Measurements from ENCODE around the gene MAST4.

MAST4 gene

GRCh38 chr5:66595756-66596635 lies at the start of gene MAST4:
MAST4 (plus strand) TSS chr5:66596393; CDS start chr5:66596656, 263 bp downstream.
- DNase-seq = peak; percentile 45 to 51

- DNase-seq = no peak
Observed at GRCh38 chr5:66546541-66546940, 49.7 kb upstream of the MAST4 start.

DNA sequence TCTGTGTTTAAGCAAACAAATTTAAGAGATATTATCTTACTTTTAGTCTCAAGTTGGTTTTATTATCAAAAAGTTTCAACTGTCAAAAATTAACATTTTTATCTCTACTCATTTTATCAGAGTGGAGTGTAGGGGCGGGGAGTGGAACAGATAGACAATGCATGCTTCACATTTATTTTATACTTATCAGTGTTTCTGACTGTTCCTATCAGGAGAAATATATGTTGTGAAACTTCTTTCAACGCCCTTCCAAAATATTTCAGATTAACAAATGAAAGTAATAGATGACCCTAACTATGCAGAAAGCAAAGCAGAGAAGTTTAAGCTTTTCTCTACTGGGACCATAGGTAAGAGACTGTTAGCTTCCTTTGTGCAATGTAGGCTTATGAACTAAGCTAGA lies 44.9 kb upstream of the MAST4 start:
- no peak for DNase-seq

- DNase-seq = no peak
Observed at GRCh38 chr5:66551945-66552344, 44.2 kb upstream of the MAST4 start.

DNA sequence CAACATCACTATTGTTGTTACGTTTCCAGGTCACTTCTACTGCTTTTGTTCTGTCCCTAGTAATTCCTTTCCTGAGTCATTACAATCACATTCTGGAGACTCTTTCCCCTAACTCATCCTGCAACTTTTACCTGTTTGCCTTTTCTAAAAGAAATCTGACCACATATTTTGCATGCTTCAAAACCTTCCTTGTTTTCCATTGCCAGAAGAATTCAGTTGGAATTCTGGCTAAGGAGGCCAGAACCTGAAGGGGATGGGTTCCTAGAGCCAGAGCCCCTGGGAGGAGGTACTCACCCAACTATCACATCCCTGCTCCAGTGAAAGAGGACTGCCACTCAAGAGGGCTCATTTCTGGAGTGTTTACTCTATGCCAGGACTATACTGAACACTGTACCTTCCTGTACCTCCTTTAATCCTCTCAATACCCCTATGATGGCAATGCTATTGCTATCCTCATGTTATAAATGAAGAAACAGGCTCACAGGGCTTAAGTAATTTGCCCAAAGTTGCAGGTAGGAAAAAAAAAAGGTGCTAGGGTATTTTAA lies 42.8 kb upstream of the MAST4 start:
- no peak for DNase-seq

- peak in 1 of 2 donors; percentile 55 for DNase-seq
Observed at GRCh38 chr5:66553916-66554575, 42.1 kb upstream of the MAST4 start.

GRCh38 chr5:66554884-66555283 lies 41.3 kb upstream of the MAST4 start:
- no peak for DNase-seq

- peak in 1 of 2 donors; percentile 5 for DNase-seq
Observed at GRCh38 chr5:66558560-66558959, 37.6 kb upstream of the MAST4 start.

DNA sequence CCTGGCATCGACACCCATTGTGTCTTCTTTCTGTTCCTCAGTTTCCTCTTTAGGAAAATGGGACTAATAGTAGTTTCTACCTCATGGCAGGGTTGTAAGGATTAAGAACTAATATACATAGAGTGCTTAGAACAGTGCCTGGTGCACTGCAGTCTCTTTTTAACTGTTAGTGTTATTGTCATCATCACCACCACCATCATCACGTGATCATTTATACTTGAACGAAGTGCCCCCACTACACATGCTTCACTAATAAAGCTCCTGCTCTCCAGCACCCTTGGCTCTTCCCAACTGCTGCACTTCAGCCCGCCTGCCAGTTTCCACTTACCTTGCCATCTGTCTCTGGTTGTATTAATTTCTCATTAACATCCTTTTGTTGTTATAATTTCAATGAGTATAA lies 35.8 kb upstream of the MAST4 start:
- DNase-seq = no peak

GRCh38 chr5:66561256-66561990 lies 34.8 kb upstream of the MAST4 start:
- DNase-seq = no peak

DNA sequence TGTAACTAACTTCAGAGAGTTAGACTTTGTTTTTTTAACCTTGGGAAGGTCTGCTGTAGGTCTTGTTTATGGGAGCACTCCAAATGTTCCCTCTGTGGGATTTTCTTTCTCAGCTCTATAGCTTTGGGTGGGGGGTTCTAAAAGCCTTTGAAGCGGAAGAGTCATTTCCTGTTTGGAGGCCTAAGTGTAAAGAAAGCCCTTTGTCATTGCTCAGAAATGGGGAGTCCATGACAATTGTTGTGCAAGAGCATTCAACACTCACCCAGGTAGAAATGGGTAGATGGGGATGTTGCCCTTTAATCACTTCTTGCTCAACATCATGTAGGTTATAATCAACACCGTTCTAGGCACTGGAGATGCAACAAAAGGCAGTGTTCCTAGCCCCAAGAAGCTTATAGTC lies 30.3 kb upstream of the MAST4 start:
- DNase-seq = no peak

GRCh38 chr5:66567474-66567873 lies 28.7 kb upstream of the MAST4 start:
- no peak for DNase-seq

- DNase-seq = no peak
Observed at GRCh38 chr5:66570201-66570600, 26.0 kb upstream of the MAST4 start.

- DNase-seq = no peak
Observed at GRCh38 chr5:66573733-66574132, 22.5 kb upstream of the MAST4 start.

DNA sequence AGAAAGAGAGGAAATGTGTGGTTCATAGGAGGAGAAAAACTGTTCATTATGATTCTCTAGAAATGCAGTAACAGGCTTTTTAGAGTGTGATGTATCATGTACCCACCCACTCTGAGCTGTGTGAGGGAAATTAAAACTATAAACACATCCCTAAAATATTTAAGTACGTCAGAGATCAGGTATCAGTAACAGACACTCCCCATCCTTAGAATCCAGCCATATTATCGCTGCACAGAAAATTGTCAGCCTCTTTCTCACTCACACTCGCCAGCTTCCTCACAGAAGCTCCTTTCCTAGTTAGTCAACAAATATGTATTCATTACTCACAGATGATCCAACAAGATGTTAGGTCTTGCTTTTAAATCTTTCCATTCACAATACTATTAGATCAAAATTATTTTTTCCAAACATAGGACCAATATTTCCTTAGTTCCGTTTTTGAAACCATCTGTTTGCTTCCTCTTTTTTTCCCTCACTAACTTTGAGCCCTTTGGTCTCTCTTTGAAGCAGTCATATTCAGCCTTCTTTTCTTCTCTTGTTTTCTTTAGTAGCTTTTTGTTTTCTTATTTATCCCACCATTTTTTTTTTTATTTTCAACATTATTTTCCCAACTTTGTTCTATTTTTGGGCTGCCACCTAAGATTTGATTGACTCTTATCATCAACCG lies 13.6 kb upstream of the MAST4 start:
- no peak for DNase-seq

DNA sequence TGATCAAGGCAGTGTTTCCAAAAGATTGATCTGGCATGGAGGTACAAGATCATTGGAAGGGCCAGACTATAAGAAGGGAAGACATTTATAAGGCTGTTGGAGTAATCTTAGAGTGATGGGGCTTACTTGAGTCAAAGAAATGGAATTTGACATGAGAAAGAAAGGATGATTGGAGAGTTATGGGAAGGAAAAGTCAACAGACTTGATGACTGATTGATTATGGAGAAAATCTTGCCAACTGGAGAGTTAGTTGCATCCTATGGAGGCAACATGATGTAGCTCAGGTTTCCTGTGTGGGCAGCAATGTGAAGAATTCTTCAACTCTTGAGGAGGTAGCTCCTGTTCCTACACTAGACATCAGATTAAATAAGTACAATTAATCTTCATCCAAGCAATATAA lies 10.9 kb upstream of the MAST4 start:
- no peak for DNase-seq

GRCh38 chr5:66587771-66588170 lies 8.4 kb upstream of the MAST4 start:
- DNase-seq = no peak

- DNase-seq = no peak
Observed at GRCh38 chr5:66596636-66597182, 516 bp downstream of the MAST4 start.

DNA sequence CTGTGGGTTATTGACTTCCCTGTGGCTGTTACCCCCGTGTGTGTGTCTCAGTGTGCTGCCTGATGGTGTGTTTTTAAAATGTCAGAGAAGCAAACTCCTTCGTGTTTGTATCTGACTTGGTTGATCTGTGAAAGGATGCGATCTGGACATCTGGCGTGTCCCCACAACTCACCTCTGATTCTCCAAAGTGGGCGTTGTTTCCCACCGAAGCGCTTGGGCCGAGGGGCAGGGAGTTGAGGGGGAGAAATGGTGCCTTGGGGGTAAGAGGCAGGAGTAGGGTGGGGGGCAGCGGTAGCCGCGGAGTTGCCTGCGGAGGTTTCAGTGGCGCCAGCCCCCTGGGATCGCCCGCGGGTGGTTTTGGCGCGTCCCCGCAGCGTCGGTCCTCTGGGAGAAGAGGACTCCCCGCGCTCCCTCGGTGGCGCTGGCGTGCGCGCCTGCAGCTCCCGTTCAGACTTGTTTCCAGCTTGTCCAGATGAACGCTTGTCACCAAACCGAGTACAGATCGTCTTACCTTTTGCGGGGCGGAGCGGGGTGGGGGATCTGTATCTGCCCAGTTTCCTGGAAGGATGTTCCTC lies 1.1 kb downstream of the MAST4 start:
- no peak for DNase-seq

DNA sequence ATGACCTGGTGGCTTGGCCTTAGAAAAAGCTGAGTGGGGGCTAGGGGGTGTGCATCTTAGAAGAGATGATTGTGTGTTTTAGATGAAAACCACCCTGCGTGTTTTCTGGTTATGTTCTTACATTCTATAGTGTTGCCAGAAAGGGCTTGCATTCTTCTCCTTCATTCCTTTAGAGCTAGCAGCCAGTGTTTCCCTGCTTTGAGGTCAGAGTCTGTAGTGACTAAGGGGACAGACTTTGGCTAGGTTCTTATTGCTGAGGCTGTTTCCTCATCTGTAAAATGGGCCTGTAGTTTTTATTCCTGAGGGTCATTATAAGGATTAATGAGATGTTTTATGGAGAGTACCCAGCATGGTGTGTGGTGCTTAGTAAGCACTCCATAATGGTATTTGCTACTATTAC lies 6.4 kb downstream of the MAST4 start:
- DNase-seq = no peak

GRCh38 chr5:66603164-66603563 lies 7.0 kb downstream of the MAST4 start:
- DNase-seq = no peak

DNA sequence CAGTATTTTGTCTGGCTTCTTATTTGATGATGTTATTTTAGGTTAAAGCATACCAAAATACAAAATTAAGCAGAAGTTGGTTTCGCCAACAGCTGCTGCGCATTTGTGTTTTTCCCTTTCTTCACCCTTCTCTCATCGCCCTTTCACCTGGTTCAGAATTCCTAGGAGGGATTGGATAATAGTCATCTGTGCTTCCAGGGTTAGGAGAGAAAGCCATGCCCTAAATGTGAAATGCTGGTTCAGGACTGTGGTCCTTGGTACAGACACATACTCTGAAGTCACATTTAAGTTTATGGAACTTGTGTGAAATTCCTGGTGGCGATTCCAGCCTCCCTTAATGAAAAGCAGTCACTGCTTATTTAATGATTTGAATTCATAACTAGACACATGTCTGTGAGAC lies 7.7 kb downstream of the MAST4 start:
- DNase-seq = no peak

Measured in CD4-positive, alpha-beta T cell treated with Interferon alpha-2 for 1 hour (primary cell).